Posterior vena cava (tissue), 2 donors: ENCODE results near the gene ADCY7. TPM values are rescaled to one million over a fixed set of nuclear protein-coding genes. Genes with fewer than 3 reads are reported as not detected.
A peak's percentile ranks its signal among the peaks of the same experiment; 100 is the strongest.
"Not testable (repeated sequence)": the region's sequence is repeated elsewhere in the genome, so short reads cannot be mapped to it uniquely, and the experiment has no call there.

Experiments
- DNase-seq: peaks from one replicate; pipeline ENCODE4 v3.0.0-alpha.2; 2020; ENCODE audit warnings: low spot score
- intact Hi-C, 2 donors: fragments of 100-400 bp; cut with DNase I; formaldehyde crosslinking; loops; one replicate each; pipeline versions ENCODE4 v1.14.1 to v1.14.2; 2022 to 2023
- long read RNA-seq, 2 donors: library from polyadenylated mRNA; unstranded; transcript quantifications; one replicate each; pipeline ENCODE4 v2.0.0, GENCODE V29; 2020 to 2021
- total RNA-seq, 2 donors: library from RNA; stranded (reverse); fragmentation: NEBNext Ultra II Directional; extraction: Animal tissue kit (Norgen Biotek cat#: 25700); gene quantifications; one replicate each; pipeline ENCODE4 v1.2.1, GENCODE V29; 2021
- donor health status: DM: yes; HTN: yes; CAD: no.
- donor health status: DM: yes; HTN: yes; CAD: no.

The ADCY7 gene
- total RNA-seq, result 10 to 100 TPM; 31.3 to 50.2 TPM
- long read RNA-seq, donor 1, full-length matches to known transcripts, result 2 of 6 reads
- long read RNA-seq, donor 1, partial matches to known transcripts, result 2 of 6 reads
- long read RNA-seq, donor 1, other reads (novel, unspliced or antisense), result 2 of 6 reads
- long read RNA-seq, donor 2, partial matches to known transcripts, result 3 of 17 reads
- long read RNA-seq, donor 2, other reads (novel, unspliced or antisense), result 14 of 17 reads

DNA sequence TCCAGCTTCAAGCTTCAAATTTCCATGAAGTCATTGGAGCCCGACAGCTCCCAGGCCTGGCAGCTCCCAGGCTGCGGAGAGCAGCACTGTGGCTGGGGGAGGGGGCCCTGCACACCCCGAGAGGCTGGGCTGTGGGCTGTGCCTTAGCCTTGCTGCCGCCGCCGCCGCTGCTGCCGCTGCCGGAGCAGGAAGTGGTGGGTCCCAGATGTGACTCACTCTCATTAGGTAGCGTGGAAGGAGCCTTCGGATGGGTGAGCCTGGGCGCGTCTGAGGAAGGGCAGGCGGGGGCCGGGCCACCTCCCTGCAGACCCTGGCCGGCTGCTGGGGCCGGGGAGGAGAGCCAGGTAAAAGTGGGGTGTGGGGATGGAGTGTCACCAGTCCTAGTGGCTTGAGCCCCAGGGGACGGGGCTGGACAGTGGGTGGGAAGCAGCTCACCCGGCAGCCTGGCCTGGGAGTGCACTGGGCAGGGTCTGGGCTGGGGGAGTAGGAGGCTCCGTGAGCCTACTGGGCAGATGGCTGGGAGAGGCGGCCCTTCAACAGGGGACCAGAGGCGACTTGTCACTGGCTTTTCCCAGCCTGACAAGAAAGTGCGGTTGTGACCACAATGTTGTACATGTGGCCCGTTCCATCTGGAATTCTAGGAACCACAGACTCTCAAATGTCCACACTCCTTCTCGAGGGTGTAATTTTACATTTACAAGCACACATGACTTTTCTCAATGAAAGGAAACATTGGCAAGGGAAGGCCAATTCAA is at the start of gene ADCY7:
Gene ADCY7, plus strand, starts transcription at position 215 of the 755 bp plus-strand sequence. CDS start 21,629 bp downstream, outside the sequence.
- intact Hi-C loops, result no loop called here
- peak; percentile 94 for DNase-seq

DNA sequence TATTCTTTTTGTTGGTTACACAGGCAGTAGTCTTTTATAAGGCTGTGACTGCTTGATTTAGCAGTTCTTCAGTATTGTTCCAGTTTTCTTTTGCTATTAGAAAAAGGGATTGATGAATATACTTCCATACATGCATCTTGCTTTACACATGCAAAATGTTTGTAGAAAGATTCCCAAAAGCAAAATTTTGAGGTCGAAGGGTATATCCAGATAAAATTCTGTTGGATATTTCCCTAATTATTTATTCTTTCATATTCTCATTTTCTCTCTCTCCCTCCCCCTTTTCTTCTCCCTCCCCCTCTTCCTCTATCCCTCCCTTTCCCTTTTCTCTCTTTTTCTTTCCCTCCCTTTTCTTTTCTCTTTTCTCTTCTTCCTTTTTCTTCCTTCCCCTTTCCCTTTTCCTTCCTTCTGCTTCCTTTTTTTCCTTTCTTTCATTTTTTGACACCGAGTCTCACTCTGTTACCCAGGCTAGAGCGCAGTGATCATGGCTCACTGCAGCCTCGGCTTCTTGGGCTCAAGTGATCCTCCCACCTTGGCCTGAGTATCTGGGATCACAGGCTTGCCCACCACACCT is 46.9 kb upstream of the ADCY7 start:
- DNase-seq, result no peak
- intact Hi-C loops, result loop anchor here (10.0 kb wide), 2 partner anchors 135 to 195 kb away; partner anchors contain the start of gene CNEP1R1 (in 2 of the 2)

DNA sequence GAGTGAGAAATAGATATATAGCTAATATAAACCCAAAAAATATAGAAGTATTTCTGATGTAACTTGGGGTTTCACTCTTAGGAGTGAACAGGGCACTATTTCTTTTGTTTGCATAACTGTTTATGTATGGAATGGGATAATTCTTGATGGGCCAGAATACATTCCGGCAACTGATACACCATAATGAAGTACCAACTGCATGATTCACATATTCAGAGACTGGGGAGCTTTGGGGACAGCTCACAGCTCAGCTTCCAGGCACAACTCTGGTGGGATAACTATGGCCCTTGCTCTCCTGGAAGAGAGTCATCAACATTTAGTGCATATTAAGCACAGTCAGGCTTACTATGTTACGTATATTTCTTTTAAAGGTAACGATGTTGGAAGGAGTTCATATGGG is 42.1 kb upstream of the ADCY7 start:
- no peak for DNase-seq
- intact Hi-C loops, result no loop called here

DNA sequence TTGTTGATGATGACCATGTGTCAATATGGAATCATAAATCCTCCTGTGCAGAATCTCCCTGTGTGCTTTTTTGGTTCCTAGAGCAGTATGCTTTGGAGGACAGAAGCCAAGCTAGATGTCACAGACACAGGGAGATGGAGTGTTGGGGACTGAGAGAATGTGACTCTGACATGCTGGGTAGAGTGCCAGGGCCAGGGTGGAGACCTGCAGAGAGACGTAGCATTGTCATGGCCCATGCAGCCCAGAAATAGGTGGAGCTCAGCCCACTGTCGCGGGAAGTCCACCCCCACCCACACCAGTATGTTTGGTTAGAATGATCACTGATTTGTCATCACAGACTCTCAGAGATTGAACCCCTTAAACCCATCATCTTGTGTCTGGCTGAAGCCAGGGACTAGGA is 39.2 kb upstream of the ADCY7 start:
- DNase-seq, result no peak
- intact Hi-C loops, result no loop called here

DNA sequence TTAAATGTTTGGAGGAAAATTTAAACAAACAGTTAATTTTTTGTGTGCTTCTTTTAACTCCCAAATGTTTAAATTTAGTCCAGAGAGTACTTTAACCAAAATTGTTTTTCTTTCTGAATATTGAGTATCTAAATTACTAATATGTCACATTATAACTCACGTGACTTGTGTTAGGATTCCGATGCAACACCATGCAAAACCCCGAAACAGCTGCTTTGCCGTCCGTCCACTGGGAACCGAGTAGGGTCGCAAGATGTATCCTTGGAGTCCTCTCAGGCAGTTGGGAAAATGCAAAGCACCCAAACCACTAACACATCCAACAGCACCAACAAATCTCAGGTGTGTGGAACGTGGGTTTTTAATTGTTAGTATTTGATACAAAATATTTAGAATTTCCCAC is 38.7 kb upstream of the ADCY7 start:
- no peak for DNase-seq
- intact Hi-C loops, result no loop called here

DNA sequence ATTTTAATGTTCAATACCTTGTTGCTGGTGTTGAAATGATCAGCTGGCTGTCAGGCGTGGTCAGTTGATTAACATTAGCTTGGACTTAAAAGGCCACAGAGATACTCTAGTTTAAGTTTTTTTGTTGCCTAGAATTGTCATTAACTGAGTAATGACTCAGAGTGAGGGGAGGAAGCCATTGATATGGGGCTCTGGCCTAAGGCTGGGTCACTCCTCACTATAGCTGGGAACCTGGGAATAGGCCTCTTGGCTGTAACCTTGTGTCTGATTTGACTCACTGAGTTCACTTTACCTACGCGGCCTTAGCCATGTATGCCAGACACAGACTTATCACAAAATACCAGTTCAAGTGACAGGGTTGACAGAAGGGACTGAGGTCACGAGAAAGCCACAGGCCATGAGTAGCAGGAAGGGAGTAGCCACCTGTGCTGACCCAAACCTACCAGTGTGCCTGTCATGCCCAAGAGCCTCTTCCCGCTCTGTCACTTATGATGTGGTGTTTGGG is 37.9 kb upstream of the ADCY7 start:
- intact Hi-C loops, result no loop called here
- no peak for DNase-seq

DNA sequence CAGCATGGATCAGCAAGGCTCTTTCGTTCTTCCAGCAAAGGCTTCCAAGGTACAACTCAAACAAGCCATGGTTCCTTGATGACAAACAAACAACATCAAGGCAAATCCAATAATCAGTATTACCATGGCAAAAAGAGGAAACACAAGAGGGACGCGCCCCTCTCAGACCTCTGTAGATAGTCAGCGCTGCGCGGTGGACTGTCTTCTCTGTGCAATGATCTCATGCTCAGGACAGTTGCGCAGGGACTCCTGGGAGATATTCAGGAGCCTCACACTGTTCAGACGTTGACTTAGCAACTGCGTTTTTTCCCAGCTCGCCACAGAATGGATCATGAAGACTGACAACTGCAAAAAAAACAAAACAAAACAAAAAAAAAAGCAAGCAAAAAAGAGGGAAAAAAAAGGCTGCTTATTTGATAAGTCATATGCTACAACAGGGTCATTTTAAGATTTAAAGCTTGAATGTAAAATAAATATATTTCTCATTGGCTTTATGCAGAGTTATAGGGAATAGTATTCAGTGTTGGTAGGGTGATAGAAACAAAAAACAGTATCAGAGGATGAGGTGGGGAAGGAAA is 37.1 kb upstream of the ADCY7 start:
- no peak for DNase-seq

DNA sequence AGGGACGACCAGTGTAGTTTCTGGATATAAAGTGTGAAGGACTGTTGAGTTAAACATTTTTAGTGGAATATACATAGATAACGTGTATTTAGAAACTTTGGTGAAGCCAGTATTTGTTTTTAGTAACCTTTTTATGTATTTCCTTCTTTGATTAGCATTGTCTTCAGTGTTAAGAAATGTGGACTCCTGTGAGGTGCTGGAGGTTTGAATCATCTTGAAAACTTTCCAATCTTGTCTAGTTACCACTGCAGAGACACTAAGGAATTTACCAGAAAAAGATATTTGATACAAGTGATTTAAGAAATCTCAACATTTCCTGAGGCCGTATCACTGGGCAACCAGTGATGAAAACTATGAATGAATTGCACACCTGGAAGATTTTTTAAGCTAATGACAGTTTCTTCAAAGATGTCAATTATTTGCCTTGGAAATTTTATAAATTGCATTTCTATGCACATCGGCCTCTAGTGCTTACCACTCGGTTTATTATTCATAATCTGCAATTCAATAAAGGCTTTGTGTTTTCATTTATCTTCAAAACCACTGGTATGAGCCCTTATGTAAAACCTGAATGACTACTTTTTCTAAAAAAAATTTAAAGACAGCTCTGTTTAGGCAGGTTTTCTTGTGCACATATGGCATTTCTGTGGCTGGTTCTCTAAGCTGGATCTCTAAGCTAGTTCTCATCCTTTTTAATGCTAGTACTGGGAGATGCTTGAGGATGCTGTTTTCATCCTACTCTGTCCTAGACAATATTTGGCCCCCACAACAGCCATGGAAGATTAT is 31.4 kb upstream of the ADCY7 start:
- no peak for DNase-seq
- intact Hi-C loops, result no loop called here

More for the DNA sequence above, 37.1 kb upstream of the ADCY7 start:
- intact Hi-C loops, result no loop called here

DNA sequence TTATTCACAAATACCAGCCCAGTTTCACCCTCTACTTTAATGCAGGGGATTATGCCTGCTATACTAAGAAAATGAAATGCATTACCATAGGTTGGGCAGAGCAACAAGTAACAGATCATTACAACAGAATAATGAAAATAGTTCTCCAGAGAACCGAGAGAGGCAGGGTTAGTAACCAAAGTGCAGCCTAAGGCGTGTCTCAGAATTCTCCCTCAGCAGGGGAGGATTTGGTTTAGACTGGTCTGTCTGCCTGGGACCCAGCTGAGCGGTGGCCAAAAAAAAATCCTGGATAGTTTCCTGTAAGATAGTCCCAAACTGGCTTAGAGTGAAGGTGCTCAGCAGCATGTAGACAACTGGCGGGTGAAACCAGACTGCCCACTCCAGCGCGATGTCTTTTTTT is 30.8 kb upstream of the ADCY7 start:
- intact Hi-C loops, result no loop called here
- DNase-seq, result no peak

DNA sequence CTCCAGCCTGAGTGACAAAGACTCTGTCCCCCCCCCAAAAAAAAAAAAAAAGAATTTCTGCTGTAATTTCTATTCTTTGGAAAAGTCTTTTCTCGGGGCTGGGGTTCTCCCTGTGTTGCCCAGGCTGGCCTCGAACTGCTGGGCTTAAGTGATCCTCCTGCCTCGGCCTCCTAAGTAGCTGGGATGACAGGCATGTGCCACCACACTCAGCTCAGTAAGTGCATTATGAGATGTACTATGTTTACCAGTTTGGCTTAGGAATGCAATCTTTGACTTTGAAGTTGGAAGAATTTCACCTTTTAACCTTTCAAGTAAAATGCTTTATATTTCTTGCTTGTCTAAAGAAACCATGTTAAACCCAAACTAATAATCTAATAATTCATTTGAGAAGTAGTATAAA is 28.0 kb upstream of the ADCY7 start:
- DNase-seq, result no peak
- intact Hi-C loops, result no loop called here

DNA sequence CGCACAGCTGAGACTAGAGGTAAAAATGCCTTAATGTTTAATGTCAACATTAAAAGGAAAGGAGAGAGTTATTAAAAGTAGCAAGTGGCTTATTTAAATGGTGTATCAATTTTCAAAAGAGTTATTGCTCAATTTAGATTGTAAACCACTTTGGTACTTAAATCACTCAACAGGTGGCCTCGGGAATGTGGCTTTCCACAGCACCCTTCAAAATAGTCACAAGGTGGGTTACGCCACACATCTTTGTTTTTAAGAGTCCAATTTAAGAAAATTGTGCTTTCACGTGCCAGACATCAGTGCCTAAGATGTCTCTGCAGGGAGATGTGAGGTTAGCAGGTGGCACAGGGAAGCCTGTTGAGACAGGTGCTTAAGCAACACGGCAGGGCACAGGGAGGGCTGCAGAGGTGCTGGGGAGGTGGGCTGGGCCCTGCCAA is 27.5 kb upstream of the ADCY7 start:
- intact Hi-C loops, result no loop called here
- no peak for DNase-seq

DNA sequence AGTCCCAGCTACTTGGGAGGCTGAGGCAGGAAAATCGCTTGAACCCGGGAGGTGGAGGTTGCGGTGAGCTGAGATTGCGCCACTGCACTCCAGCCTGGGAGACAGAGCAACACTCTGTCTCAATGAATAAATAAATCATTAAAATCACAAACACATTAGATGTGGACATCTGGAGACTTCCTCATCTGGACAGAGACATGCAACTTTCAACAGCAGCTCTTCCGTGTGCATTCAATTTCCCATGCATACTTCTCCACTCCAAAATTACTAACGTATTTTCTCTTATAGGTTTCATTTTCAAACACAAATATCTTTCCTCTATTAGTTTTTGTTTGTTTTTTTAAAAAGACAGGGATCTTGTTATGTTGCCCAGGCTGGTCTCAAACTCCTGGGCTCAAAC is 23.3 kb upstream of the ADCY7 start:
- intact Hi-C loops, result loop anchor here (10.0 kb wide), 2 partner anchors 82 to 112 kb away; no protein-coding TSS in a partner anchor

DNA sequence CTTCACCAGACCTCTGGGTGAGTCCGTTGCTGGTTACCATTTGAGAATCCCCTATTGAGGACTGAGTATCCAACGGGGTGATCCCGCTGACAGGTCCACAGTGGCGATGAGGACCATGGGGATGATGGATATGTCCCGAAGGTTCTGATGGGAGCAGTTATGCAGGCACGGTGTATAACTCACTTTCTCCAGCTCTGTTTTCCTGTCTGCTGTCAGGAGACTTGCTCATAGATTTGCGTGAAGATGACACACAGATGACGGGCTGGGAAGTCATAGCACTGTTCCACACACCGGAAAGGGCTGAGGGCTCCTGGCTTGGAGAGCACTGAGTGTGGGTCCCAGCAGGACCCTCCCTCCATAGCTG is 22.2 kb upstream of the ADCY7 start:
- no peak for DNase-seq
- intact Hi-C loops, result loop anchor here (10.0 kb wide), 2 partner anchors 81 to 111 kb away; no protein-coding TSS in a partner anchor

More for the DNA sequence above, 23.3 kb upstream of the ADCY7 start:
- DNase-seq, result not testable (repeated sequence)

DNA sequence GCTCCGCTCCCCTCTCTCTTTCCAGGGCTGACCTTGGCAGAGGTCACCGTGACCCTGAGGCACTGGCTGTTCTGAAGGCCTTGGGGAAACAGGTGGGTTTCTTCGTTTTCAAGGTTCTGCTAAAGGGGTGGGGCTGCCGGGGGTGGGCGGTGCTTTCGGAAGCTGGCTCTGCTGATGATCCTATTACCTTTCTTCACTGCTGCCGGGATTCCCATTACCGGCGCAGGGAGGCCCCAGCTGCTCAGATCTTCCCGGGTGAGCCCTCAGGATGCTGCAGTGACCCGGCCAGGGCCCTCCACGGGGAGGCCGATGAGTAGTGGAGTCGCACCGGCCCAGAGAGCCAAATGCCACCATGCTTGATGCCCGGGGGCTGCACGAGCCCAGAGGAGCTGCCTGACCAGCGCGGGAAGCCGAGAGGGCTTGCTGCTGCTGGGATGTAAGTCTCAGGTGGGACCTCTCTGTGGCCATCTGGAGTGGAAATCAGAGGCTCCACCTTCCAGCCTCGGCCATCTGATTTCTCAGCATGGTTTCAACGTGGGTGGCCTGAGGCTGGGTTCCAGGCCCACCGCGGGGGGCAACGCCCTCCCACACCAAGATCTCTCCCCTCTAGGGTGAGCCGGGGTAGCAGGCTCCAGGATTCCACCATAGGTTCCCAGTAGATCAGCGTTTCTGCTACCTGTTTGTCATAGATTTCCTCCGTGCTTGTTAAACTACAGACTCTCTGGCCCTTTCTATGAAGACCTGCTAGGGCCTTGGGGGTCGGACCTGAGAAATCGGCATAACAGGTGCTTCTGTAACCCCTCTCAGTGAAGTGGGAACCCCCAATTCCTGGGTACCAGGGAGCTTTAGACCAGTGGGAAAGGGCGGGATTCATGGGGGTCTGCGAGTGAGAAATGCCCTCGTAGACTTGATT is 21.6 kb upstream of the ADCY7 start:
- no peak for DNase-seq
- intact Hi-C loops, result loop anchor here (10.0 kb wide), 2 partner anchors 80 to 110 kb away; no protein-coding TSS in a partner anchor

DNA sequence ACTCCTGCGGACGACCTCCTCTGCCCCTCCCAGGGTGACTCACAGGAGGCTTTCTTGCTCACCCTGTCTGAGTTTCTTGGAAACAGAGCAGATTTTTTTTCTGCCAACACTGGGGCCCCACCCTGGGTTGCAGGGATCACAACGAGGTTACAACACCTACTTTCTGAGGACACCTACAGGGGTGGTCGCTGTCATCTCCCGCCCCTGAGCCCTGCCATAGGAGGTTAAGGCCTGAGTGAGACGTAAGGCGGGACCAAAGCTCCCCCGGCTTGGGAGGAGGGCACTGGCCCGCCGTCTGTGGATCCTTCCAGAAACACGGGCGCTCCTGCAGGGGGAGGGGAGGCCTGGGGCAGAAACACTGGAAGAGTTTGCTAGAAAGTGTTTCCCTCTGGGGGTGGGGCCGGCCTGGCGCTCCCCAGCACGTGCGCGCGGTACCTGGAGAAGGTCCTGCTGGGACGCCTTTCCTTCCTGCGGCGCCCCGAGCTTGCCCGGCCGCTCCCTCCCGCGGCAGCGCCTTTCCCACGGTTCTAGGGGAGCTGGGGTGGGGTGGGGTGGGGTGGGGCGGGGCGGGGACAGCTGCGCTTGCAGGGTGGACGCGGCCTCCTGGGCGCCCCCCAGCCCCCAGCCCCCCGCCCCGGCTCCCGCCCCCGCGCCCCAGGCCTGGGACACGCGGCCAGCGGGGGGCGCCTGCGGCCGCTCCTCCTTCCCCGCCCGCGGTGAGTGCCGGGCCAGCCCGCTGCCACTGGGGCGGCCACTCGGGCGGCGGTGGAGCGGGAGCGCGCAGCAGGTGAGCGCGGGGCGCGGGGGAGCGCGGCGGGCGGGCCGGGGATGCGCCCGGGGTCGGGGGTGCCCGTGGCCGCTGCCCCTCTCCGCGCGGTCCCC is 20.7 kb upstream of the ADCY7 start:
- intact Hi-C loops, result loop anchor here (10.0 kb wide), 2 partner anchors 79 to 109 kb away; no protein-coding TSS in a partner anchor
- peak; percentile 88 for DNase-seq

DNA sequence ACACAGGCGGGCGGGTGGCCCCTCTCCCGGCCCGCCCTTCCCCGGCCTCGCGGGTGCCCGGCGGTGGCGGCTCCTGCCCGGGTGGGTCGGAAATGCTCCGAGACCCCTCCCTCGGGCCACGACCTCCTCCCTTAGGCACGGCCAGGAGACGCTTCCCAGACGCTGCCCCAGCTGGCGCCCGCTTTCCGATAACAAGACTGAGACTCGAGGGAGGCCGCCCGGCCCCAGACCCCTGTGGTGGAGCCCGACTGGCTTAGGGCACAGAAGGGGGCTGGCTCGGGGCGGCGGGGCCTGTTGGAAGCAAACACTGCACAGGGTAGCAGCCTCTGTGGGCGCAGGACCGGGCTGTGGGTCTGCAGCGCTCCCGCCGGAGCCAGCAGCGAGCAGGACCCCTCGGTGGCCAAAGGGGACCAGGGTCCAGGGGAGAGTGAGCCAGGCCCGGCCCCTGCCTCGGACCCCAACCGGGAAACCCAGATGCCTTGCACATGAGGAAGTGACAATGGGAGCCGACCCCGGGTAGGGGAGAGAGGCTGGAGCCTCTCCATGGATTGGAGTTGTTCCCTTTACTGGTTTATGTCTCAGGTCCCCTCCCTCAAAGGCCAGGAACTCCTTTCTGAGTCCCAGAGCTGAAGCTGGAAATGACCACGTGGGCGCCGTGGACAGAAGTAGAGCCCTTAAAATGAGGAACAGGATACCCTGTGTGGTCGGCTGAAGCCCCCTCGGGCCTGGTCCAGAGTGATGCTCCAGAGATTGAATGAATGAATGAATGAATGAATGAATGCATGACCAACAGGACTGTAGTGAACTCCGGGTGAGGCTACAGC is 19.8 kb upstream of the ADCY7 start:
- intact Hi-C loops, result loop anchor here (10.0 kb wide), 2 partner anchors 78 to 108 kb away; no protein-coding TSS in a partner anchor

More for the DNA sequence above, 19.8 kb upstream of the ADCY7 start:
- DNase-seq, result no peak
